ENCODE measurements around the gene SBF1.

SBF1 gene

GRCh38 chr22:50486561-50487289 is 11.9 kb upstream of the SBF1 start, which contains the start of gene MIOX:
Gene MIOX, plus strand, starts transcription at chr22:50486859. Its CDS starts 39 bp downstream, at chr22:50486898.
- TF ChIP-seq CTCF (conservative IDR thresholded peaks at IDR 0.05; ENCODE audit: low read depth, low read length), result no peak
- Histone ChIP-seq H2AFZ (ENCODE audit: low read depth) (no peak within 1 kb of the TSS), H3K27ac (no peak within 1 kb of the TSS), H3K4me2 (no peak within 1 kb of the TSS), H3K79me2 (ENCODE audit: insufficient read depth, low read depth) (no peaks in the 10 kb centered on the region), H3K27me3 (ENCODE audit: insufficient read depth, low read depth) (no peaks in the 10 kb centered on the region), H3K9ac (no peak within 1 kb of the TSS), H3K4me3 (IDR thresholded peaks at IDR 0.05; ENCODE audit: insufficient read depth, low read depth, low read length) (no peak within 1 kb of the TSS), H3K4me1 (ENCODE audit: low read depth, poor library complexity, severe bottlenecking) (no peaks in the 10 kb centered on the region), H3K36me3 (ENCODE audit: insufficient read depth) (no peaks in the 10 kb centered on the region), H4K20me1 (ENCODE audit: insufficient read depth) (no peaks in the 10 kb centered on the region)

- Histone ChIP-seq H3K9ac (no peak overlapping the region), H3K27me3 (ENCODE audit: insufficient read depth, low read depth) (no peaks in the 10 kb centered on the region), H3K4me1 (ENCODE audit: low read depth, poor library complexity, severe bottlenecking) (no peaks in the 10 kb centered on the region), H3K4me3 (IDR thresholded peaks at IDR 0.05; ENCODE audit: insufficient read depth, low read depth, low read length) (no peak overlapping the region), H3K27ac (no peak overlapping the region), H3K36me3 (ENCODE audit: insufficient read depth) (no peaks in the 10 kb centered on the region), H3K79me2 (ENCODE audit: insufficient read depth, low read depth) (no peaks in the 10 kb centered on the region), H4K20me1 (ENCODE audit: insufficient read depth) (no peaks in the 10 kb centered on the region), H3K4me2 (no peak overlapping the region), H2AFZ (ENCODE audit: low read depth) (no peak overlapping the region)
- no peak for TF ChIP-seq CTCF (conservative IDR thresholded peaks at IDR 0.05; ENCODE audit: low read depth, low read length)
Measured at GRCh38 chr22:50485221-50486131, 10.6 kb upstream of the SBF1 start.

- H3K4me1 ChIP-seq (ENCODE audit: low read depth, poor library complexity, severe bottlenecking), result no peaks in the 10 kb centered on the region
- H4K20me1 ChIP-seq (ENCODE audit: insufficient read depth), result no peaks in the 10 kb centered on the region
- H3K4me2 ChIP-seq, result no peak overlapping the region
- TF ChIP-seq CTCF (conservative IDR thresholded peaks at IDR 0.05; ENCODE audit: low read depth, low read length), result no peak
- H2AFZ ChIP-seq (ENCODE audit: low read depth), result no peak overlapping the region
- no peaks in the 10 kb centered on the region for H3K27me3 ChIP-seq (ENCODE audit: insufficient read depth, low read depth)
- H3K27ac ChIP-seq, result no peak overlapping the region
- no peak overlapping the region for H3K4me3 ChIP-seq (IDR thresholded peaks at IDR 0.05; ENCODE audit: insufficient read depth, low read depth, low read length)
- no peaks in the 10 kb centered on the region for H3K79me2 ChIP-seq (ENCODE audit: insufficient read depth, low read depth)
- H3K36me3 ChIP-seq (ENCODE audit: insufficient read depth), result no peaks in the 10 kb centered on the region
- H3K9ac ChIP-seq, result no peak overlapping the region
Measured at GRCh38 chr22:50483977-50484853, 9.4 kb upstream of the SBF1 start.

GRCh38 chr22:50483556-50483955 is 8.7 kb upstream of the SBF1 start:
- H3K36me3 ChIP-seq (ENCODE audit: insufficient read depth), result no peaks in the 10 kb centered on the region
- H3K27ac ChIP-seq, result no peak overlapping the region
- TF ChIP-seq CTCF (conservative IDR thresholded peaks at IDR 0.05; ENCODE audit: low read depth, low read length), result no peak
- H3K4me2 ChIP-seq, result no peak overlapping the region
- H3K79me2 ChIP-seq (ENCODE audit: insufficient read depth, low read depth), result no peaks in the 10 kb centered on the region
- no peaks in the 10 kb centered on the region for H3K27me3 ChIP-seq (ENCODE audit: insufficient read depth, low read depth)
- H2AFZ ChIP-seq (ENCODE audit: low read depth), result no peak overlapping the region
- no peaks in the 10 kb centered on the region for H3K4me1 ChIP-seq (ENCODE audit: low read depth, poor library complexity, severe bottlenecking)
- no peak overlapping the region for H3K9ac ChIP-seq
- no peak overlapping the region for H3K4me3 ChIP-seq (IDR thresholded peaks at IDR 0.05; ENCODE audit: insufficient read depth, low read depth, low read length)
- no peaks in the 10 kb centered on the region for H4K20me1 ChIP-seq (ENCODE audit: insufficient read depth)

All from KMS-11 (cell line).